ENCODE measurements around the gene TOMM40L. TPM values are rescaled to one million over a fixed set of nuclear protein-coding genes. Genes with fewer than 3 reads are reported as not detected.
A peak's percentile ranks its signal among the peaks of the same experiment; 100 is the strongest.

TOMM40L gene
- total RNA-seq, 1 donor from 2014 or later, result 12.0 TPM

- DNase-seq (ENCODE audit: low read depth), result peak; percentile 84
Observed at GRCh38 chr1:161196521-161197451, 29.1 kb upstream of the TOMM40L start.

GRCh38 chr1:161197560-161198193 lies 28.2 kb upstream of the TOMM40L start:
- no peak for DNase-seq (ENCODE audit: low read depth)

- DNase-seq (ENCODE audit: low read depth), result peak; percentile 80
Observed at GRCh38 chr1:161198194-161198896, 27.5 kb upstream of the TOMM40L start.

- peak; percentile 97 for DNase-seq (ENCODE audit: low read depth)
Observed at GRCh38 chr1:161198897-161199431, 26.9 kb upstream of the TOMM40L start, which contains the start of gene ADAMTS4. ADAMTS4 (minus strand) TSS chr1:161199054; CDS start chr1:161198627, 427 bp downstream.

GRCh38 chr1:161199506-161200139 lies 26.2 kb upstream of the TOMM40L start:
- no peak for DNase-seq (ENCODE audit: low read depth)

GRCh38 chr1:161200421-161200991 lies 25.4 kb upstream of the TOMM40L start:
- no peak for DNase-seq (ENCODE audit: low read depth)

GRCh38 chr1:161200992-161201835 lies 24.6 kb upstream of the TOMM40L start:
- peak; percentile 90 for DNase-seq (ENCODE audit: low read depth)

- peak; percentile 99 for DNase-seq (ENCODE audit: low read depth)
Observed at GRCh38 chr1:161201836-161202712, 23.8 kb upstream of the TOMM40L start, which contains the start of gene NDUFS2. NDUFS2 (plus strand) TSS chr1:161202367; CDS start chr1:161202386, 19 bp downstream.

- peak; percentile 82 for DNase-seq (ENCODE audit: low read depth)
Observed at GRCh38 chr1:161206411-161207140, 19.3 kb upstream of the TOMM40L start.

- DNase-seq (ENCODE audit: low read depth), result peak; percentile 32
Observed at GRCh38 chr1:161207173-161207572, 18.7 kb upstream of the TOMM40L start.

- peak; percentile 79 for DNase-seq (ENCODE audit: low read depth)
Observed at GRCh38 chr1:161209790-161210409, 16.0 kb upstream of the TOMM40L start.

GRCh38 chr1:161214369-161214768 lies 11.5 kb upstream of the TOMM40L start:
- no peak for DNase-seq (ENCODE audit: low read depth)

GRCh38 chr1:161215076-161215475 lies 10.8 kb upstream of the TOMM40L start, which contains the start of gene FCER1G:
FCER1G (plus strand) TSS chr1:161215295; CDS start chr1:161215322, 27 bp downstream.
- no peak for DNase-seq (ENCODE audit: low read depth)

- peak; percentile 40 for DNase-seq (ENCODE audit: low read depth)
Observed at GRCh38 chr1:161216945-161217712, 8.7 kb upstream of the TOMM40L start.

- DNase-seq (ENCODE audit: low read depth), result no peak
Observed at GRCh38 chr1:161217831-161218230, 8.0 kb upstream of the TOMM40L start.
